HUDEP-2 (cell line): Measurements from ENCODE around the gene CYB5B.
"Not testable (repeated sequence)": the region's sequence is repeated elsewhere in the genome, so short reads cannot be mapped to it uniquely, and the experiment has no call there.

Experiments used
- DNase-seq, 76 experiments: peaks; one replicate each; lab custom pipeline; 2025; ENCODE audit not compliant: unreplicated experiment in 76 of 76; lab: John Stamatoyannopoulos, UW

The CYB5B gene

GRCh38 chr16:69441030-69441429, 16.6 kb downstream of the CYB5B start:
- not testable (repeated sequence) for DNase-seq

GRCh38 chr16:69443927-69444631, 19.7 kb downstream of the CYB5B start:
- DNase-seq, result peak in 64 of 76 experiments; percentile 7 to 75 (median 42)

GRCh38 chr16:69444873-69445517, 20.6 kb downstream of the CYB5B start:
- no peak for DNase-seq

- no peak for DNase-seq
Observed at GRCh38 chr16:69448470-69449193, 24.2 kb downstream of the CYB5B start.

- DNase-seq, result no peak
Observed at GRCh38 chr16:69451166-69451565, 26.7 kb downstream of the CYB5B start.

- no peak for DNase-seq
Observed at GRCh38 chr16:69453936-69454335, 29.5 kb downstream of the CYB5B start.

- no peak for DNase-seq
Observed at GRCh38 chr16:69463876-69464275, 39.5 kb downstream of the CYB5B start.

GRCh38 chr16:69465083-69465721, 40.8 kb downstream of the CYB5B start:
- peak in 8 of 76 experiments; percentile 3 to 20 (median 10) for DNase-seq

- DNase-seq, result no peak
Observed at GRCh38 chr16:69465881-69466280, 41.5 kb downstream of the CYB5B start.

GRCh38 chr16:69466547-69466946, 42.1 kb downstream of the CYB5B start:
- no peak for DNase-seq

- DNase-seq, result no peak
Observed at GRCh38 chr16:69467080-69467479, 42.7 kb downstream of the CYB5B start.

GRCh38 chr16:69467531-69468204, 43.2 kb downstream of the CYB5B start:
- DNase-seq, result no peak

GRCh38 chr16:69469807-69470561, 45.6 kb downstream of the CYB5B start:
- DNase-seq, result no peak

GRCh38 chr16:69471121-69471520, 46.7 kb downstream of the CYB5B start:
- DNase-seq, result no peak

GRCh38 chr16:69474408-69474807, 50.0 kb downstream of the CYB5B start:
- DNase-seq, result no peak

GRCh38 chr16:69476920-69477443, 52.6 kb downstream of the CYB5B start:
- no peak for DNase-seq

GRCh38 chr16:69477546-69477945, 53.1 kb downstream of the CYB5B start:
- no peak for DNase-seq

GRCh38 chr16:69478685-69479084, 54.3 kb downstream of the CYB5B start:
- DNase-seq, result no peak

- no peak for DNase-seq
Observed at GRCh38 chr16:69479775-69480174, 55.4 kb downstream of the CYB5B start.

- no peak for DNase-seq
Observed at GRCh38 chr16:69481901-69482341, 57.5 kb downstream of the CYB5B start.
